ENCODE results near the gene PCBP3. TPM values are rescaled to one million over a fixed set of nuclear protein-coding genes. Genes with fewer than 3 reads are reported as not detected.

Gene PCBP3
- total RNA-seq, 1 donor from 2014 or later = not detected

GRCh38 chr21:45944601-45945000 is 301.1 kb downstream of the PCBP3 start:
- no peak for FAIRE-seq
- no peaks in the 10 kb centered on the region for H3K36me3 ChIP-seq (ENCODE audit: control insufficient read depth, insufficient read depth, low read length)
- H3K4me3 ChIP-seq (ENCODE audit: low read depth, low read length) = no peak overlapping the region
- no peak for TF ChIP-seq CTCF (IDR thresholded peaks at IDR 0.05; ENCODE audit: insufficient read depth, low read length, severe bottlenecking)
- no peak for DNase-seq (ENCODE audit: low read depth)
- H3K27me3 ChIP-seq (ENCODE audit: control insufficient read depth, insufficient read depth, low read length) = no peaks in the 10 kb centered on the region

- DNase-seq (ENCODE audit: low read depth) = no peak
- Histone ChIP-seq H3K4me3 (ENCODE audit: low read depth, low read length) (no peak overlapping the region), H3K27me3 (ENCODE audit: control insufficient read depth, insufficient read depth, low read length) (no peaks in the 10 kb centered on the region), H3K36me3 (ENCODE audit: control insufficient read depth, insufficient read depth, low read length) (no peaks in the 10 kb centered on the region)
- no peak for TF ChIP-seq CTCF (IDR thresholded peaks at IDR 0.05; ENCODE audit: insufficient read depth, low read length, severe bottlenecking)
- no peak for FAIRE-seq
Measured at GRCh38 chr21:45945066-45945867, 301.7 kb downstream of the PCBP3 start.

- no peak for FAIRE-seq
- Histone ChIP-seq H3K4me3 (ENCODE audit: low read depth, low read length) (no peak overlapping the region), H3K27me3 (ENCODE audit: control insufficient read depth, insufficient read depth, low read length) (no peaks in the 10 kb centered on the region), H3K36me3 (ENCODE audit: control insufficient read depth, insufficient read depth, low read length) (no peaks in the 10 kb centered on the region)
- DNase-seq (ENCODE audit: low read depth) = no peak
- TF ChIP-seq CTCF (IDR thresholded peaks at IDR 0.05; ENCODE audit: insufficient read depth, low read length, severe bottlenecking) = no peak
Measured at GRCh38 chr21:45945868-45946210, 302.3 kb downstream of the PCBP3 start.

GRCh38 chr21:45947296-45947695 is 303.8 kb downstream of the PCBP3 start:
- Histone ChIP-seq H3K36me3 (ENCODE audit: control insufficient read depth, insufficient read depth, low read length) (no peaks in the 10 kb centered on the region), H3K27me3 (ENCODE audit: control insufficient read depth, insufficient read depth, low read length) (no peaks in the 10 kb centered on the region), H3K4me3 (ENCODE audit: low read depth, low read length) (no peak overlapping the region)
- no peak for TF ChIP-seq CTCF (IDR thresholded peaks at IDR 0.05; ENCODE audit: insufficient read depth, low read length, severe bottlenecking)
- peak; percentile 68 for FAIRE-seq
- DNase-seq (ENCODE audit: low read depth) = no peak

- Histone ChIP-seq H3K4me3 (ENCODE audit: low read depth, low read length) (no peak overlapping the region), H3K36me3 (ENCODE audit: control insufficient read depth, insufficient read depth, low read length) (no peaks in the 10 kb centered on the region), H3K27me3 (ENCODE audit: control insufficient read depth, insufficient read depth, low read length) (no peaks in the 10 kb centered on the region)
- TF ChIP-seq CTCF (IDR thresholded peaks at IDR 0.05; ENCODE audit: insufficient read depth, low read length, severe bottlenecking) = no peak
- no peak for DNase-seq (ENCODE audit: low read depth)
- no peak for FAIRE-seq
Measured at GRCh38 chr21:45947716-45948255, 304.3 kb downstream of the PCBP3 start.

Measured in bronchial epithelial cell (primary cell).